NCI-H446 treated with DMSO at 0.1 percent for 48 hours (cell line): ENCODE measurements around the gene KRTAP4-1.
"Not testable (repeated sequence)": the region's sequence is repeated elsewhere in the genome, so short reads cannot be mapped to it uniquely, and the experiment has no call there.

ENCODE experiments used
- DNase-seq: peaks from one replicate; lab custom pipeline; 2025; lab: John Stamatoyannopoulos, UW

KRTAP4-1 gene

DNA sequence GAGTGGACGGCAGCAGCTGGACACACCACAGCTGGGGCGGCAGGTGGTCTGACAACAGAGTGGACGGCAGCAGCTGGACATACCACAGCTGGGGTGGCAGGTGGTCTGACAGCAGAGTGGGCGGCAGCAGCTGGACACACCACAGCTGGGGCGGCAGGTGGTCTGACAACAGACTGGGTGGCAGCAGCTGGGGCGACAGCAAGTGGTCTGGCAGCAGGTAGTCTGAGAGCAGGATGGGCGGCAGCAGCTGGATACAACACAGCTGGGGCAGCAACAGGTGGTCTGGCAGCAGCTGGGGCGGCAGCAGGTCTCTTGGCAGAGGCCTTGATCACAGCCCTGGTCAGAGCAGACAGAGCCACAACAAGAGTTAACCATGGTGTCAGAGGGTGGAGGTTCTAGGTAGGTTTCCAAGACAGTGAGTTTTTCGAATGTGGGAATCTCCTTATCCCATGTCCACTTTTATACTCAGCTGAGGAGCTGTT, at the start of gene KRTAP4-1:
Gene KRTAP4-1, minus strand, starts transcription at position 432 of the 482 bp plus-strand sequence. Its CDS starts 57 bp downstream, at position 375.
- DNase-seq: no peak

DNA sequence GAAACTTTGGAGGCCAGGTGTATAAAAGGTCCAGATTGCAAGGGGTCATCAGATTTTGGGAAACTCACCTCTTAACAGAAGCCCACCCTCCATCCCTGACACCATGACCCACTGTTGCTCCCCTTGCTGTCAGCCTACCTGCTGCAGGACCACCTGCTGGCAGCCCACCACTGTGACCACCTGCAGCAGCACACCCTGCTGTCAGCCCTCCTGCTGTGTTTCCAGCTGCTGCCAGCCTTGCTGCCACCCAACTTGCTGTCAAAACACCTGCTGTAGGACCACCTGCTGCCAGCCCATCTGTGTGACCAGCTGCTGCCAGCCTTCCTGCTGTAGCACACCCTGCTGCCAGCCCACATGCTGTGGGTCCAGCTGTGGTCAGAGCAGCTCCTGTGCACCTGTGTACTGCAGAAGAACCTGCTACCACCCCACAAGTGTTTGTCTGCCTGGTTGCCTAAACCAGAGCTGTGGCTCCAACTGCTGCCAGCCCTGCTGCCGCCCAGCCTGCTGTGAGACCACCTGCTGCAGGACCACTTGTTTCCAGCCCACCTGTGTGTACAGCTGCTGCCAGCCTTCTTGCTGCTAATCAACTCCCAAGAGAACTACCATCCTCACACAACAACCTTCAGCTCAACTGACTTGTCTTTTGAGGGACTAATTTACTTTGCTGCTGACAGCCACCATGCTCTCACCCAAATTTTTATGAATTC, 47.8 kb upstream of the KRTAP4-1 start, which contains the start of gene KRTAP9-3:
Gene KRTAP9-3, plus strand, starts transcription at position 51 of the 707 bp plus-strand sequence. Its CDS starts 53 bp downstream, at position 104.
- DNase-seq: not testable (repeated sequence)

GRCh38 chr17:41231731-41232130, 47.0 kb upstream of the KRTAP4-1 start:
- no peak for DNase-seq

DNA sequence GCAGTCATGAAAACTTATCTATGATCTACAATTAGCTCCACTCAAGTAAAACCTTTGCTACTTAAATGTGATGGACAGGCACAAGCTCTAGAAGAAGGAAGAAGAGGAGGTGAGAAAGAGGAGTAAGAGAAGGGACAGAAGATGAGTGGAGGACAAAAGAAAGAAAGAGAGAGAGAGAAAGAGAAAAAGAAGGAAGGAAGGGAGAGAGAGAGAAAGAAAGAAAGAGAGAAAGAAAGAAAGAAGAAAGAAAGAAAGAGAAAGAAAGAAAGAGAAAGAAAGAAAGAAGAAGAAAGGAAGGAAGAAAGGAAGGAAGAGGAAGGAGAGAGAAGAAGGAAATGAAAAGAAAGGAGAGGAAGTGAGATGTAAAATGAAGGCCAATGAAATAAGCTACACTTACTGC, 45.4 kb upstream of the KRTAP4-1 start:
- DNase-seq: no peak

DNA sequence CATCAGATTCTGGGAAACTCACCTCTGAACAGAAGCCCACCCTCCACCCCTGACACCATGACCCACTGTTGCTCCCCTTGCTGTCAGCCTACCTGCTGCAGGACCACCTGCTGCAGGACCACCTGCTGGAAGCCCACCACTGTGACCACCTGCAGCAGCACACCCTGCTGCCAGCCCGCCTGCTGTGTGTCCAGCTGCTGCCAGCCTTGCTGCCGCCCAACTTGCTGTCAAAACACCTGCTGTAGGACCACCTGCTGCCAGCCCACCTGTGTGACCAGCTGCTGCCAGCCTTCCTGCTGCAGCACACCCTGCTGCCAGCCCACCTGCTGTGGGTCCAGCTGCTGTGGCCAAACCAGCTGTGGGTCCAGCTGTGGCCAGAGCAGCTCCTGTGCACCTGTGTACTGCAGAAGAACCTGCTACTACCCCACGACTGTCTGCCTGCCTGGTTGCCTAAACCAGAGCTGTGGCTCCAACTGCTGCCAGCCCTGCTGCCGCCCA, 41.9 kb upstream of the KRTAP4-1 start, which contains the start of gene KRTAP9-2:
Gene KRTAP9-2, plus strand, starts transcription at position 51 of the 498 bp plus-strand sequence. Its CDS starts 7 bp downstream, at position 58.
- DNase-seq: not testable (repeated sequence)

GRCh38 chr17:41226051-41226450, 41.3 kb upstream of the KRTAP4-1 start:
- no peak for DNase-seq

GRCh38 chr17:41223821-41224220, 39.1 kb upstream of the KRTAP4-1 start:
- no peak for DNase-seq

GRCh38 chr17:41215681-41216080, 31.0 kb upstream of the KRTAP4-1 start:
- DNase-seq: no peak

- peak; percentile 2 for DNase-seq
Measured at GRCh38 chr17:41212524-41213169, 27.9 kb upstream of the KRTAP4-1 start.

DNA sequence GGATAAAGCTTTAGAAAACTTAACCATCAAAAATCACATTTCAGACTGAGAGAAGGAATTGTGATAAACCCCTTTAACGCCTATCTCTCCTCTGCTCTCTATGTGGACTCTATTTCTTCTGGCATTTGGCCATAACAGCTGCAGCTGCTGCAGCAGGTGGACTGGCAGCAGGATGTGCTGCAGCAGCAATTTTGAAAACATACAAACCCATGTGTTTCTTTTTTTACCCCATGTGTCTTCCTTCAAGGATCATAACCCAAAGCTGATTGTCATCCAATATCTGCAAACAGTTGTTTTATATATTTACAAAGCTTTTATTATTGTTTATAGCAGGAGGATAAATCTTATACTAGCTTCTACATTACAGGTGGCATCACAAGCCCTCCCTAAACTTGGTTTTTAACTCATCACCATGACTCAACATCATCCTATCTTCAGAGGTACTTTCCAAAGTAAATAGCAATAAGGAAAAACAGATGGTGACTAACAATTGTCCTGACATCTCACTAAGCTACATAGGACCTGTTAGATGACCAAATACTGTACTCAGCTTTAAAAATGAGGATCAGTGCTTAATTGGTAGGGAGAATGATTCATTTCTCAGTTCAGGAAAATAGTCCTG, 27.2 kb upstream of the KRTAP4-1 start:
- no peak for DNase-seq

GRCh38 chr17:41199421-41200078, 14.8 kb upstream of the KRTAP4-1 start:
- DNase-seq: no peak

DNA sequence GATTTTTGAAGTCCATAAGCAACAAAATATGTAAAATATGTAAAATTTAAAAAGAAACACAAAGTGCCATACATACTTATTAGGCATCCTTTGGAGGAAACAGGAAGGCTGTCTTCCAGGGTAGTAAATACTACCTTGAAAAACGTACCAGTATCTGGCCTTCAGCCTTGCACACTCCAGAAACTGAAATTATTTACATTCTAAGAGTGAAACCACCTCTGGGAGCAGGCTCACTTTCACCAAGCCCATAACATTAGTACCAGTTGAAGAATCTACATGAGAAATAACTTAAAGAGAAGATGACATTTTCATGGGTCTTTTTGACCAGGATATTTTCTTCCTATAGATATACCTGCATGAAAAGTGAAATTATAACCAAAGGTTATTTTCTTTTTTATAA, 11.4 kb upstream of the KRTAP4-1 start:
- DNase-seq: no peak

DNA sequence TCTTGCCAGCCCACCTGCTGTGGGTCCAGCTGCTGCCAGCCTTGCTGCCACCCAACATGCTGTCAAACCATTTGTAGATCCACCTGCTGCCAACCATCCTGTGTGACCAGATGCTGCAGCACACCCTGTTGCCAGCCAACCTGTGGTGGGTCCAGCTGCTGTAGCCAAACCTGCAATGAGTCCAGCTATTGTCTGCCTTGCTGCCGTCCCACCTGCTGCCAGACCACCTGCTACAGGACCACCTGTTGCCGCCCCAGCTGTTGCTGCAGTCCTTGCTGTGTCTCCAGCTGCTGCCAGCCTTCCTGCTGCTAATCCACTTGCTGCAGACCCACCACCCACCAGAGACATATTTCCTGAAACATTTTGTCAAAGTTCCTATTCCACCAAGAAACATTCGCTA, 5.6 kb upstream of the KRTAP4-1 start:
- DNase-seq: no peak

DNA sequence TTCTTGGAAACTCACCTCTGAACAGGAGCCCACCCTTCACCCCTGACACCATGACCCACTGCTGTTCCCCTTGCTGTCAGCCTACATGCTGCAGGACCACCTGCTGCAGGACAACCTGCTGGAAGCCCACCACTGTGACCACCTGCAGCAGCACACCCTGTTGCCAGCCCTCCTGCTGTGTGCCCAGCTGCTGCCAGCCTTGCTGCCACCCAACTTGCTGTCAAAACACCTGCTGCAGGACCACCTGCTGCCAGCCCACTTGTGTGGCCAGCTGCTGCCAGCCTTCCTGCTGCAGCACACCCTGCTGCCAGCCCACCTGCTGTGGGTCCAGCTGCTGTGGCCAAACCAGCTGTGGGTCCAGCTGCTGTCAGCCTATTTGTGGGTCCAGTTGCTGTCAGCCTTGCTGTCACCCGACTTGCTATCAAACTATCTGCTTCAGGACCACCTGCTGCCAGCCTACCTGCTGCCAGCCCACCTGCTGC, 5.2 kb upstream of the KRTAP4-1 start, which contains the start of gene KRTAP9-1:
Gene KRTAP9-1, plus strand, starts transcription at position 51 of the 482 bp plus-strand sequence. Its CDS starts 0 bp downstream, at position 51.
- DNase-seq: not testable (repeated sequence)

- DNase-seq: no peak
Measured at GRCh38 chr17:41186872-41187271, 2.2 kb upstream of the KRTAP4-1 start.

DNA sequence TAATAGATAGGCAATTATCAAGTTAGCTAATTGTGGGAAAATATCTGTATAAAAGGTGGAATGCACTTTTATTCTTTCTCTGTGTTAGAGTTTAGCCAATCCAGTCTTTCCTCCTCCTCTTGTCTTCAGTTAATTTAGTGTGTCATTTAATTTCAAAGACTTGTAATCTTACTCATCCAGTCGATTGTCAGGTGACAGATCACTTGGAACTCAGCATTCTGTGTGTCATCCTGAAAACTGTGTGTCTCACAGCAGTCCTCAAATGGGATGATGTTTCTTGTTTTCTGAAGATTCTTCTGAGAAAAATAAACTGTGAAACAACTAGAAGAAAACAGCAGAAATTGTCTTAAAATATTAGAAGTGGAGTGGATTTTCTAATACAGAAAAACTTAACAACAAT, 290 bp upstream of the KRTAP4-1 start:
- DNase-seq: no peak

GRCh38 chr17:41178843-41179616, 5.7 kb downstream of the KRTAP4-1 start:
- no peak for DNase-seq

DNA sequence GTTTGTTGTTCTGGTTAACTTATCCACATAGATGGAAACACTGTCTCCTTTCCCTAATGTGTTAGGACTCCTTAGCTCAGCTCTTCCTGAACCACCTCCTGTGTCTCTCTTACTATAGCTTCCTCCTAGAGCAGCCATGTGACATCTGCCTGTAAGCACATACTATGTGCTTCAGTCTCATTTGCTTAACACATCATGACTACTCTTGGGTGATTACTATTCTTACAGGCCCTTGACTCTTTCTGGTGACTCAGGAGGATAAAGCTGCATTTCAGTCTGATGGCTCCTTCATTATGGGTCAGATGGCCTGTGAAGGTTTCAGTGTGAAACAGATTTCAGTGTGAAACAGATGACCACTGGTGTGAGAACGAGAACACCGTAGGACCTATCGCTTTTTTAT, 6.4 kb downstream of the KRTAP4-1 start:
- DNase-seq: no peak

GRCh38 chr17:41177727-41178271, 6.9 kb downstream of the KRTAP4-1 start, which contains the start of gene KRTAP4-2:
KRTAP4-2 (minus strand) TSS chr17:41178221; CDS start chr17:41178164, 57 bp downstream.
- no peak for DNase-seq

DNA sequence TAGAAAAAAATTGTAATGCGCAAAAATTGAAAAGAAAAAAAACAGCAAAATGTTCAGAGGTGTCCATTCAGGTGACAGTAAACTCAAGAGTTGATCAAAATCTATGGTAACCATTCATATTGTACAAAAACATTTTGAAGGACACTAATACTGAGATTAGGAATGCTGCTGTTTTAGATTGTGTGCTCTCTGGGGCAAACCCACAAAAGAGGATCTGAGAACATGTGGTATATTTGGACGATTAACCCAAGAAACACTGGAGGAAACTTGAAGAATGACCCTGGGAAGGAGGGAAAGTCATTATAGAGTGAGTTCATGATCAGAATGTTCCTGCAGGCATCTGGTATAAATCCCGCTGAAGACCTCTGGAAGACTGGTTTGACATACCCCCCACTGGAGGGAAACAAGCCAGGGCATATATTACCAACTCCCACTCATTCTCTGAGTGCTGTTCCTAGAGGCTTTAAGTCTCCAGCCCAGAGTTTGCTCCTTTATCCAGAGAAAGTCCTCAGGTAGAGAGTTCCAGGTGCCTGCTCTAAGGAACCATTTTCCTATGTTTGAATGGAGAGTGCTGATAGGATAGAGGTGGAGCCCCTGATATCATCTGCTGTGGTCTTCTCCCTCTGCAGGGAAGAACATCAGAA, 7.8 kb downstream of the KRTAP4-1 start:
- no peak for DNase-seq
